DND-41 (cell line): ENCODE measurements around the gene APH1B.
"Not testable (repeated sequence)": the region's sequence is repeated elsewhere in the genome, so short reads cannot be mapped to it uniquely, and the experiment has no call there.

Experiments used
- CTCF ChIP-seq: IDR thresholded peaks from 2 replicates; pipeline ENCODE4 v1.5.1; 2012; ENCODE audit warnings: borderline replicate concordance, low read length, moderate library complexity, mild to moderate bottlenecking; ENCODE audit not compliant: poor library complexity, severe bottlenecking; ENCODE audit errors: extremely low read depth
- EZH2 ChIP-seq: IDR thresholded peaks from 3 replicates; pipeline ENCODE4 v1.6.1; 2012; ENCODE audit warnings: borderline replicate concordance, low read depth, mild to moderate bottlenecking, moderate library complexity, low read length, inconsistent platforms; ENCODE audit not compliant: severe bottlenecking

GRCh38 chr15:63237086-63237485 lies 40.3 kb upstream of the APH1B start:
- TF ChIP-seq CTCF, EZH2: not testable (repeated sequence)
